Ovary (tissue), 9 donors: Measurements from ENCODE around the gene PTPRN2. TPM values are rescaled to one million over a fixed set of nuclear protein-coding genes. Genes with fewer than 3 reads are reported as not detected.
"Not testable (repeated sequence)": the region's sequence is repeated elsewhere in the genome, so short reads cannot be mapped to it uniquely, and the experiment has no call there.

Experiments
- DNase-seq, 5 donors: peaks; one replicate each; pipeline ENCODE4 v3.0.0-alpha.2; 2019 to 2020
- H3K27ac ChIP-seq, 2 donors: fragments of 200-600 bp; one replicate each; pipeline versions ENCODE4 v1.5.1 to v1.8.0; 2019 to 2022
- H3K27me3 ChIP-seq: fragments of 200-600 bp; one replicate; pipeline ENCODE4 v1.8.0; 2022
- H3K36me3 ChIP-seq: fragments of 200-600 bp; sonication (generic); one replicate; pipeline ENCODE4 v1.5.1; 2019
- H3K4me1 ChIP-seq: one replicate; pipeline ENCODE4 v1.8.1; 2013; ENCODE audit warnings: mild to moderate bottlenecking, moderate library complexity; ENCODE audit not compliant: insufficient read depth
- H3K4me3 ChIP-seq: fragments of 200-600 bp; sonication (generic); one replicate; pipeline ENCODE4 v1.5.1; 2017
- H3K9me3 ChIP-seq, 2 donors: fragments of 200-600 bp in 1 of 2; sonication (generic) in 1 of 2; one replicate each; pipeline versions ENCODE4 v1.5.1 to v1.8.1; 2013 to 2019; ENCODE audit warnings: mild to moderate bottlenecking in 1 of 2, moderate library complexity in 1 of 2
- EP300 ChIP-seq: sonication (generic); formaldehyde crosslinking; IDR thresholded peaks from one replicate; pipeline ENCODE4 v1.6.1; 2017; ENCODE audit warnings: antibody characterized with exemption
- POLR2A ChIP-seq: fragments of 450-650 bp; IDR thresholded peaks from one replicate; pipeline ENCODE4 v1.6.1; 2017; ENCODE audit warnings: antibody characterized with exemption, mild to moderate bottlenecking, moderate library complexity
- WGBS, 3 donors: extraction: QIAGEN DNeasy Blood & Tissue Kit in 1 of 3; methylation state at CpG; one replicate each; pipeline versions ENCODE4 v1.1.5 to v1.1.7; 2013 to 2017; 5-methylcytosine and 5-hydroxymethylcytosine counted together
- intact Hi-C, 4 donors: fragments of 100-400 bp; cut with DNase I; formaldehyde crosslinking; loops; one replicate each; pipeline versions ENCODE4 v1.11.0 to v1.15.1; 2022 to 2023
- polyA plus RNA-seq, 2 donors: library from polyadenylated mRNA; stranded (reverse); fragments of 200-250 nt in 1 of 2; fragments of 350-450 nt in 1 of 2; fragmentation: Illumina TruSeq in 1 of 2; extraction: RNeasy Lipid Tissue Mini Kit (QIAGEN cat#74804) in 1 of 2; gene quantifications; one replicate each; pipeline ENCODE4 v1.2.3, GENCODE V29; 2013 to 2014
- total RNA-seq, 7 donors: library from RNA; depleted of rRNA in 2 of 7; stranded (reverse); fragments of >200 nt in 2 of 7; fragmentation: NEBNext Ultra II Directional in 3 of 7; extraction: Animal tissue kit (Norgen Biotek cat#: 25700) in 3 of 7; gene quantifications; one replicate each; pipeline versions ENCODE4 v1.1.0 to v1.2.4, GENCODE V29; 2016 to 2023
- TF ChIP-seq, protein P1 (sequence below), 3 donors: fragments of 450-650 bp in 2 of 3; fragments of 200-600 bp in 1 of 3; IDR thresholded peaks; one replicate each; pipeline versions ENCODE4 v1.5.1 to v1.8.0; 2016 to 2022; ENCODE audit warnings: antibody characterized with exemption in 3 of 3, mild to moderate bottlenecking in 1 of 3
- donor health status: DM: no; HTN: no; CAD: no; lungs with moderate emphysema.
- donor health status: DM: no; HTN: no; CAD: no.
- donor health status: Bipolar disorder and iron deficiency.
- donor health status: DM: yes; HTN: yes; CAD: no.
- donor health status: DM: no; HTN: no; CAD: no.
- donor health status: DM: yes; HTN: yes; CAD: no.

The PTPRN2 gene
- total and polyA plus RNA-seq, 9 donors: 3.5 to 11.1 (median 5.9) TPM

DNA sequence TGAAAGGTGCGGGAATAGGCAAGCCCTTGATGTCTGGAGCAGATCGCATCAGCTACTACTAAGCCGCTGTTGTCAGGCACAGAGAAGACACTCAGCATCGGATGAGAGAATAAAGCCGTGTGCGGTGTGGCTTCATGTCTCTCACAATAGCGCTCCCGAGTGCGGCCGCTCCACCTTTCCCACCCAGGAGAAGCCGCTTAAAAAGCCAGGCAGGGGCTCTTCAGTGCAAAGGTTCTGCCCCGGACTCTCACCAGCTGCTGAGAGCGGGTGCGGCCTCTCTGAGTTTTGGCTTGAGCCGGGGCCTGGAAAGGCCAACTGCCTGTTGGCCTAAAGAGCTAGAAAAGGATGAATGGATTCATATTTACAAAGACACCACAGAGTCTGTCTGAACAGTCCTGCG is 650.2 kb downstream of the PTPRN2 start:
- WGBS, 3 donors: 91 to 92% (median 92%) methylated on average over 16 of the region's 16 CpGs
- TF ChIP-seq EP300: no peak
- TF ChIP-seq, protein P1, sequence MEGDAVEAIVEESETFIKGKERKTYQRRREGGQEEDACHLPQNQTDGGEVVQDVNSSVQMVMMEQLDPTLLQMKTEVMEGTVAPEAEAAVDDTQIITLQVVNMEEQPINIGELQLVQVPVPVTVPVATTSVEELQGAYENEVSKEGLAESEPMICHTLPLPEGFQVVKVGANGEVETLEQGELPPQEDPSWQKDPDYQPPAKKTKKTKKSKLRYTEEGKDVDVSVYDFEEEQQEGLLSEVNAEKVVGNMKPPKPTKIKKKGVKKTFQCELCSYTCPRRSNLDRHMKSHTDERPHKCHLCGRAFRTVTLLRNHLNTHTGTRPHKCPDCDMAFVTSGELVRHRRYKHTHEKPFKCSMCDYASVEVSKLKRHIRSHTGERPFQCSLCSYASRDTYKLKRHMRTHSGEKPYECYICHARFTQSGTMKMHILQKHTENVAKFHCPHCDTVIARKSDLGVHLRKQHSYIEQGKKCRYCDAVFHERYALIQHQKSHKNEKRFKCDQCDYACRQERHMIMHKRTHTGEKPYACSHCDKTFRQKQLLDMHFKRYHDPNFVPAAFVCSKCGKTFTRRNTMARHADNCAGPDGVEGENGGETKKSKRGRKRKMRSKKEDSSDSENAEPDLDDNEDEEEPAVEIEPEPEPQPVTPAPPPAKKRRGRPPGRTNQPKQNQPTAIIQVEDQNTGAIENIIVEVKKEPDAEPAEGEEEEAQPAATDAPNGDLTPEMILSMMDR (IDR thresholded peaks at IDR 0.05): no peak
- TF ChIP-seq POLR2A: no peak
- no peak overlapping the region for H3K27ac ChIP-seq
- intact Hi-C loops: no loop called here
- H3K4me3 ChIP-seq: no peak overlapping the region
- H3K4me1 ChIP-seq: no peaks in the 10 kb centered on the region
- no peak for DNase-seq
- no peaks in the 10 kb centered on the region for H3K9me3 ChIP-seq
- no peaks in the 10 kb centered on the region for H3K27me3 ChIP-seq
- H3K36me3 ChIP-seq: no peaks in the 10 kb centered on the region

DNA sequence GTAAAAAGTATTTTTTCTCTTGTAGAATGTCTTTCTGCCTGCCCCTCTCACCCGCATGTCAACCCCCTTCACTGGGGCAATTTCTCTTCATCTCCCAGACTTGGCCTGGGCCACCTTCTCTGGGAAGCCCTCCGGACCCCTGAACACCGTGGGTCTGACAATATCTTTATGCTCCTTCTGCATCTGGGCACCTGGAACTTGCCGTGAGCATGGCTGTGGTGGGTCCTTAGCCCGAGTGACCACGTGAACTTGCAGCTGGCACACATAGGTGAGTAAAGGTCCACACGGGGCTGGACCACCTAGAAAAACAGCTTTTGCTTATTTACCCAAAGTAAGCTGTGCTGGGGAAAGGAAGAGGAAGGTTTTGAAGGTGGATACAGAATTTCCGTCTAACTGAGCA is 650.6 kb downstream of the PTPRN2 start:
- TF ChIP-seq, protein P1 (IDR thresholded peaks at IDR 0.05): no peak
- no peak for TF ChIP-seq POLR2A
- TF ChIP-seq EP300: no peak
- H3K4me3 ChIP-seq: no peak overlapping the region
- no peaks in the 10 kb centered on the region for H3K9me3 ChIP-seq
- H3K4me1 ChIP-seq: no peaks in the 10 kb centered on the region
- DNase-seq: no peak
- no peaks in the 10 kb centered on the region for H3K36me3 ChIP-seq
- no peaks in the 10 kb centered on the region for H3K27me3 ChIP-seq
- intact Hi-C loops: no loop called here
- WGBS, 3 donors: 79 to 84% (median 83%) methylated on average over 8 of the region's 8 CpGs
- no peak overlapping the region for H3K27ac ChIP-seq

DNA sequence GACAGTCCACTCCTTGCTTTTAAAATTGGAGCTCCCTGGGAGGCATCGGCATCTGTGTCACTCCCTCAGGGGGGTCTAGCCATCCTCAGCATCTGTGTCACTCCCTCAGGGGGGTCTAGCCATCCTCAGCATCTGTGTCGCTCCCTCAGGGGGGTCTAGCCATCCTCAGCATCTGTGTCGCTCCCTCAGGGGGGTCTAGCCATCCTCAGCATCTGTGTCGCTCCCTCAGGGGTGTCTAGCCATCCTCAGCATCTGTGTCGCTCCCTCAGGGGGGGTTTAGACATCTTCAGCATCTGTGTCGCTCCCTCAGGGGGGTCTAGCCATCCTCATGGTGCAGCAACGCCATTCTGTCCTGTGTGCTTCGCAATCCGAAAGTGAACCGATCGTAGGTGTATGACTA is 651.9 kb downstream of the PTPRN2 start:
- H3K9me3 ChIP-seq, H3K4me1 ChIP-seq, H3K36me3 ChIP-seq, DNase-seq, H3K4me3 ChIP-seq, H3K27ac ChIP-seq, H3K27me3 ChIP-seq, intact Hi-C loops: not testable (repeated sequence)
- WGBS, 3 donors: 88 to 89% (median 88%) methylated on average over 11 of the region's 11 CpGs

DNA sequence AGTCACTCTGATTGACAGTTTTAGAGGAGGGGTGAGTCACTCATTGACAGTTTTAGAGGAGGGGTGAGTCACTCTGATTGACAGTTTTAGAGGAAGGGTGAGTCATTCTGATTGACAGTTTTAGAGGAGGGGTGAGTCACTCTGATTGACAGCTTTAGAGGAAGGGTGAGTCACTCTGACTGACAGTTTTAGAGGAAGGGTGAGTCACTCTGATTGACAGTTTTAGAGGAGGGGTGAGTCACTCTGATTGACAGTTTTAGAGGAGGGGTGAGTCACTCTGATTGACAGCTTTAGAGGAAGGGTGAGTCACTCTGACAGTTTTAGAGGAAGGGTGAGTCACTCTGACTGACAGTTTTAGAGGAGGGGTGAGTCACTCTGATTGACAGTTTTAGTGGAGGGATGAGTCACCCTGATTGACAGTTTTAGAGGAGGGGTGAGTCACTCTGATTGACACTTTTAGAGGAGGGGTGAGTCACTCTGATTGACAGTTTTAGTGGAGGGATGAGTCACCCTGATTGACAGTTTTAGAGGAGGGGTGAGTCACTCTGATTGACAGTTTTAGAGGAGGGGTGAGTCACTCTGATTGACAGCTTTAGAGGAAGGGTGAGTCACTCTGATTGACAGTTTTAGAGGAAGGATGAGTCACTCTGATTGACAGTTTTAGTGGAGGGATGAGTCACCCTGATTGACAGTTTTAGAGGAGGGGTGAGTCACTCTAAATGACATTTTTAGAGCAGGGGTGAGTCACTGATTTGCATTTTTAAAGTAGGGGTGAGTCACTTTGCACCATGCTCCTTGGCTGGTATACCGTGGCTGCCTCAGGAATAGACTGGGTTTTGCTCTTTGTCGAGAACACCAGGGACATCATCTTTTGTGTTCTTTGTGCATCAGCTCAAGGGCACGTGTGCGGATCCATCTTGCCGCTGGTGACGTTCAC is 654.1 kb downstream of the PTPRN2 start:
- H3K9me3 ChIP-seq, H3K27ac ChIP-seq, H3K36me3 ChIP-seq, DNase-seq, H3K4me3 ChIP-seq, intact Hi-C loops, H3K27me3 ChIP-seq, H3K4me1 ChIP-seq: not testable (repeated sequence)
- whole genome bisulfite sequencing, 3 donors: 81 to 91% (median 89%) methylated on average over 6 of the region's 6 CpGs

DNA sequence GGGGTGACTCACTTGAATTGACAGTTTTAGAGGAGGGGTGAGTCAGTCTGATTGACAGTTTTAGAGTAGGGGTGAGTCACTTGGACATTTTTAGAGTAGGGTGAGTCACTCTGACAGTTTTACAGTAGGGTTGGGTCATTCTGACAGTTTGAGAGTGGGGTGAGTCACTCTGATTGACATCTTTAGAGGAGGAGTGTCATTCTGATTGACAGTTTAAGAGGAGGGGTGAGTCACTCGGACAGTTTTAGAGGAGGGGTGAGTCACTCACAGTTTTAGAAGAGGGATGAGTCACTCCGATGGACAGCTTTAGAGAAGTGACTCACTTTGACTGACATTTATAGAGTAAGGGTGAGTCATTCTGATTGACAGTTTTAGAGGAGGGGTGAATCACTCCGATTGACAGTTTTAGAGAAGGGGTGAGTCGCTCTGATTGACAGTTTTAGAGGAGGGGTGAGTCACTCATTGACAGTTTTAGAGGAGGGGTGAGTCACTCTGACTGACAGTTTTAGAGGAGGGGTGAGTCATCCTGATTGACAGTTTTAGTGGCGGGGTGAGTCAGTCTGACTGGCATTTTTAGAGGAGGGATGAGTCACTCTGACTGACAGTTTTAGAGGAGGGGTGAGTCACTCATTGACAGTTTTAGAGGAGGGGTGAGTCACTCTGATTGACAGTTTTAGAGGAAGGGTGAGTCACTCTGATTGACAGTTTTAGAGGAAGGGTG is 655.0 kb downstream of the PTPRN2 start:
- no peak for DNase-seq
- WGBS, 3 donors: 70 to 89% (median 75%) methylated on average over 5 of the region's 5 CpGs
- Histone ChIP-seq H3K36me3 (no peaks in the 10 kb centered on the region), H3K9me3 (no peaks in the 10 kb centered on the region), H3K4me1 (no peaks in the 10 kb centered on the region), H3K27me3 (no peaks in the 10 kb centered on the region), H3K4me3 (no peak overlapping the region), H3K27ac (no peak overlapping the region)
- intact Hi-C loops: no loop called here
- TF ChIP-seq EP300: no peak
- no peak for TF ChIP-seq POLR2A
- TF ChIP-seq, protein P1 (IDR thresholded peaks at IDR 0.05): no peak
